HG02623 (cell line): ENCODE results near the gene ZBTB4.

ENCODE experiments used
- ATAC-seq: cut with Tn5 transposase; IDR thresholded peaks from one replicate; pipeline ENCODE4 v1.9.1; 2021; ENCODE audit warnings: moderate library complexity; ENCODE audit not compliant: unreplicated experiment

Gene ZBTB4, protein sequence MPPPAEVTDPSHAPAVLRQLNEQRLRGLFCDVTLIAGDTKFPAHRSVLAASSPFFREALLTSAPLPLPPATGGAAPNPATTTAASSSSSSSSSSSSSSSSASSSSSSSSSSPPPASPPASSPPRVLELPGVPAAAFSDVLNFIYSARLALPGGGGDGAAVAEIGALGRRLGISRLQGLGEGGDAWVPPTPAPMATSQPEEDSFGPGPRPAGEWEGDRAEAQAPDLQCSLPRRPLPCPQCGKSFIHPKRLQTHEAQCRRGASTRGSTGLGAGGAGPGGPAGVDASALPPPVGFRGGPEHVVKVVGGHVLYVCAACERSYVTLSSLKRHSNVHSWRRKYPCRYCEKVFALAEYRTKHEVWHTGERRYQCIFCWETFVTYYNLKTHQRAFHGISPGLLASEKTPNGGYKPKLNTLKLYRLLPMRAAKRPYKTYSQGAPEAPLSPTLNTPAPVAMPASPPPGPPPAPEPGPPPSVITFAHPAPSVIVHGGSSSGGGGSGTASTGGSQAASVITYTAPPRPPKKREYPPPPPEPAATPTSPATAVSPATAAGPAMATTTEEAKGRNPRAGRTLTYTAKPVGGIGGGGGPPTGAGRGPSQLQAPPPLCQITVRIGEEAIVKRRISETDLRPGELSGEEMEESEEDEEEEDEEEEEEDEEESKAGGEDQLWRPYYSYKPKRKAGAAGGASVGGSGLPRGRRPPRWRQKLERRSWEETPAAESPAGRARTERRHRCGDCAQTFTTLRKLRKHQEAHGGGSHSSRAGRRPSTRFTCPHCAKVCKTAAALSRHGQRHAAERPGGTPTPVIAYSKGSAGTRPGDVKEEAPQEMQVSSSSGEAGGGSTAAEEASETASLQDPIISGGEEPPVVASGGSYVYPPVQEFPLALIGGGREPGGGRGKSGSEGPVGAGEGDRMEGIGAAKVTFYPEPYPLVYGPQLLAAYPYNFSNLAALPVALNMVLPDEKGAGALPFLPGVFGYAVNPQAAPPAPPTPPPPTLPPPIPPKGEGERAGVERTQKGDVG

GRCh38 chr17:7479213-7480088, at the start of gene ZBTB4:
TSS of gene ZBTB4 (minus strand) at chr17:7479631. CDS start at chr17:7466801, 12,830 bp downstream.
- ATAC-seq, result no peak

DNA sequence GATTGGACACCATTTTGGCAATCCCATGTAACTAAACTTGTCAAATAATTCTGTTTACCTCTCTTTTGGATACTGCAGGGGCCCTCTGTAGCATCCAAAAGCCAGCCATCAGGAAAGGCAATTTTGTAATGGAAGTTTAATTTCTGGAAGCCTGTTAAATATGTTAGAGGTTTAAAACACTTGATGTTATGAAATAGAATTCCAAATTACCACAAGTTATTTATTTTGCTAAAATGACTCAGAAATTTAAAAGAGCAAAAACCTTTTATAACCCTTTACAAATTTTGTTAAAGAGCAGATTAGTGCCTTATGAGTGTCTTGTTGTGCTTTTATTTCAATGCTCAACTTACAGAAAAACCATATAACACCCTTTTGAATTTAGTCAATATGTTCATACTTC, 49.4 kb upstream of the ZBTB4 start:
- ATAC-seq, result no peak

- ATAC-seq, result no peak
Observed at GRCh38 chr17:7523033-7523432, 43.6 kb upstream of the ZBTB4 start.

GRCh38 chr17:7515911-7516610, 36.6 kb upstream of the ZBTB4 start:
- ATAC-seq, result no peak

DNA sequence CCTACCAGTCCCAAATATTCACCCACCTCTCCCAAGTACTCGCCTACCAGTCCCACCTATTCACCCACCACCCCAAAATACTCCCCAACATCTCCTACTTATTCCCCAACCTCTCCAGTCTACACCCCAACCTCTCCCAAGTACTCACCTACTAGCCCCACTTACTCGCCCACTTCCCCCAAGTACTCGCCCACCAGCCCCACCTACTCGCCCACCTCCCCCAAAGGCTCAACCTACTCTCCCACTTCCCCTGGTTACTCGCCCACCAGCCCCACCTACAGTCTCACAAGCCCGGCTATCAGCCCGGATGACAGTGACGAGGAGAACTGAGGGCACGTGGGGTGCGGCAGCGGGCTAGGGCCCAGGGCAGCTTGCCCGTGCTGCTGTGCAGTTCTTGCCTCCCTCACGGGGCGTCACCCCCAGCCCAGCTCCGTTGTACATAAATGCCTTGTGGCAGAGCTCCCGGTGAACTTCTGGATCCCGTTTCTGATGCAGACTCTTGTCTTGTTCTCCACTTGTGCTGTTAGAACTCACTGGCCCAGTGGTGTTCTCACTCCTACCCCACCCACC, 34.5 kb upstream of the ZBTB4 start:
- no peak for ATAC-seq

DNA sequence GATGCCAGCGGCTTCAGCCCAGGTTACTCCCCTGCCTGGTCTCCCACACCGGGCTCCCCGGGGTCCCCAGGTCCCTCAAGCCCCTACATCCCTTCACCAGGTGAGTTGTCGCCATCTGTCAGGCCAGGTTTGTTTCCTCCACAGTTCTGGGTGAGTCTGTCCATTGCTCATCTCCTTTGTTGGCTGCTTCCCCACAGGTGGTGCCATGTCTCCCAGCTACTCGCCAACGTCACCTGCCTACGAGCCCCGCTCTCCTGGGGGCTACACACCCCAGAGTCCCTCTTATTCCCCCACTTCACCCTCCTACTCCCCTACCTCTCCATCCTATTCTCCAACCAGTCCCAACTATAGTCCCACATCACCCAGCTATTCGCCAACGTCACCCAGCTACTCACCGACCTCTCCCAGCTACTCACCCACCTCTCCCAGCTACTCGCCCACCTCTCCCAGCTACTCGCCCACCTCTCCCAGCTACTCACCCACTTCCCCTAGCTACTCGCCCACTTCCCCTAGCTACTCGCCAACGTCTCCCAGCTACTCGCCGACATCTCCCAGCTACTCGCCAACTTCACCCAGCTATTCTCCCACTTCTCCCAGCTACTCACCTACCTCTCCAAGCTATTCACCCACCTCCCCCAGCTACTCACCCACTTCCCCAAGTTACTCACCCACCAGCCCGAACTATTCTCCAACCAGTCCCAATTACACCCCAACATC, 33.6 kb upstream of the ZBTB4 start:
- no peak for ATAC-seq

- no peak for ATAC-seq
Observed at GRCh38 chr17:7512105-7512504, 32.7 kb upstream of the ZBTB4 start.

DNA sequence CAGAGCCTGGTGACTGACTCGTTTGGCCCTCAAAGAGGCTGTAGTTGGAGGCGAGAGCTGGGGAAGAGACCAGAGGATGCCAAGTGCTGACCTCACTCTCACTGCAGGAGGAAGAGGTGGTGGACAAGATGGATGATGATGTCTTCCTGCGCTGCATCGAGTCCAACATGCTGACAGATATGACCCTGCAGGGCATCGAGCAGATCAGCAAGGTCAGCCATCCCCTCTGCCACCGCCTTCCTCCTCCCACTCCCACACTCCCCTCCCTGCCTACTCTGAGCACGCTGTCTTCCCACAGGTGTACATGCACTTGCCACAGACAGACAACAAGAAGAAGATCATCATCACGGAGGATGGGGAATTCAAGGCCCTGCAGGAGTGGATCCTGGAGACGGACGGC, 31.7 kb upstream of the ZBTB4 start:
- no peak for ATAC-seq

GRCh38 chr17:7509937-7510336, 30.5 kb upstream of the ZBTB4 start:
- ATAC-seq, result no peak

DNA sequence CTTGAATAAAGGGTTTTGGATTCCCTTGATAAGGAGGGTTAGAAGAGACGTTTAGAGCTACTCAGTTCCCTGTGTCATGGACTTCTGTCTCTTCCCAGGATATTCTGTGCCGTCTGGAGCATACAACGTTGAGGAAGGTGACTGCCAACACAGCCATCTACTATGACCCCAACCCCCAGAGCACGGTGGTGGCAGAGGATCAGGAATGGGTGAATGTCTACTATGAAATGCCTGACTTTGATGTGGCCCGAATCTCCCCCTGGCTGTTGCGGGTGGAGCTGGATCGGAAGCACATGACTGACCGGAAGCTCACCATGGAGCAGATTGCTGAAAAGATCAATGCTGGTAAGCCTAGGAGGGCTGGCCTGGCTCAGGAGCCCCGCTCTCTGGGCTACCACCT, 29.4 kb upstream of the ZBTB4 start:
- ATAC-seq, result no peak

- no peak for ATAC-seq
Observed at GRCh38 chr17:7508145-7508544, 28.7 kb upstream of the ZBTB4 start.

DNA sequence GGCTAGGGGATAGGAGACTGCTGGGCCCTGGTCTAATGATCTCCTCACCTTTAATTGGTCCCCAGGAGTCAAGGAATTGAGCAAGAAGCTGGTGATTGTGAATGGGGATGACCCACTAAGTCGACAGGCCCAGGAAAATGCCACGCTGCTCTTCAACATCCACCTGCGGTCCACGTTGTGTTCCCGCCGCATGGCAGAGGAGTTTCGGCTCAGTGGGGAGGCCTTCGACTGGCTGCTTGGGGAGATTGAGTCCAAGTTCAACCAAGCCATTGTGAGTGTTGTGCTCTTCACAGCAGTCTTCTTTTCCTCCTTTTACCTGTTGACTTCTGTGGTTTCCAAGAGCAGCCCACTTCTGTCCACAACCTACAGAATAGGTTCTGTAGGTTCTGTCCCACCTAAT, 24.1 kb upstream of the ZBTB4 start:
- ATAC-seq, result no peak

DNA sequence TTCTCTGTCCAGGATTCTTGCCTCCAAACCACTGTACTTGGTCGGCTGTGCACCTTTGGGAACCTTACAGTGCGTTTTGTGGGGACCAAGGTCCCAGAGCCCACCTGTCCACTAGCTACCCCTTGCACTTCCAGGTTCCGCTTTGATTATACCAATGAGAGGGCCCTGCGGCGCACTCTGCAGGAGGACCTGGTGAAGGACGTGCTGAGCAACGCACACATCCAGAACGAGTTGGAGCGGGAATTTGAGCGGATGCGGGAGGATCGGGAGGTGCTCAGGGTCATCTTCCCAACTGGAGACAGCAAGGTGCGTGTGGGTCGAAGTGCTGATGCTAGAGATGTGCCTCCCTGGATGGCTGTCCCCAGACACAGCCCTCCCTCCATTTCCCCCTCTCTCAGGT, 23.6 kb upstream of the ZBTB4 start:
- no peak for ATAC-seq

GRCh38 chr17:7502171-7502847, 22.9 kb upstream of the ZBTB4 start:
- no peak for ATAC-seq

DNA sequence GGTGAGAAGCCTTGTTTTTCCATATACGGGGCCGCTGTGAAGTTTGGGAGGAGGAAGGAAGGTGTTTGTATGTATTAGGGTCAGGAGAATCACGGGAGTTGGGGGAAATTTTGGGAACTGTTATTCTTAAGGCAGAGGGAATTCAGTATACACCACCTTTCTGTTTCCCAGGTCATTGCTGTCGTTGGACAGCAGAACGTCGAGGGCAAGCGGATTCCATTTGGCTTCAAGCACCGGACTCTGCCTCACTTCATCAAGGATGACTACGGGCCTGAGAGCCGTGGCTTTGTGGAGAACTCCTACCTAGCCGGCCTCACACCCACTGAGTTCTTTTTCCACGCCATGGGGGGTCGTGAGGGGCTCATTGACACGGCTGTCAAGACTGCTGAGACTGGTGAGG, 22.3 kb upstream of the ZBTB4 start:
- ATAC-seq, result no peak

DNA sequence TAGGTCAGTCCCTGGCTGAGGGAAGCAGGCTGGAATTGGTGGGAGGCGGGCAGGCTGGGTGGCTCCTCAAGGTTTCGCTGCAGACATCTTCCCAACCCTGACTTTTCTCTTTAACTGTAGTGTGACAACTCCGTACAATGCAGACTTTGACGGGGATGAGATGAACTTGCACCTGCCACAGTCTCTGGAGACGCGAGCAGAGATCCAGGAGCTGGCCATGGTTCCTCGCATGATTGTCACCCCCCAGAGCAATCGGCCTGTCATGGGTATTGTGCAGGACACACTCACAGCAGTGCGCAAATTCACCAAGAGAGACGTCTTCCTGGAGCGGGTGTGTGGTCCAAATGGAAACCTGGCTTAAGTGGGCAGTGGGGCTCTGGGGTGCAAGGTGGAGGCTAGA, 19.7 kb upstream of the ZBTB4 start:
- ATAC-seq, result no peak

- ATAC-seq, result no peak
Observed at GRCh38 chr17:7497636-7498035, 18.2 kb upstream of the ZBTB4 start.

- ATAC-seq, result no peak
Observed at GRCh38 chr17:7497228-7497627, 17.8 kb upstream of the ZBTB4 start.
